HepG2 (cell line): Measurements from ENCODE around the gene PSMB9.

ENCODE experiments used
- HOXA7 ChIP-seq: sonication (generic); formaldehyde crosslinking; IDR thresholded peaks from 2 replicates; pipeline ENCODE4 v1.8.1; 2022; ENCODE audit warnings: mild to moderate bottlenecking, missing genetic modification reagents, moderate library complexity
- MYC ChIP-seq: sonication (generic); formaldehyde crosslinking; IDR thresholded peaks from 2 replicates; pipeline ENCODE4 v1.9.0; 2021; ENCODE audit warnings: missing genetic modification reagents, borderline replicate concordance
- MZF1 ChIP-seq: sonication (generic); formaldehyde crosslinking; IDR thresholded peaks from 2 replicates; pipeline ENCODE4 v1.8.1; 2023; ENCODE audit warnings: mild to moderate bottlenecking, missing genetic modification reagents, borderline replicate concordance
- POLR2A ChIP-seq, 2 experiments: IDR thresholded peaks; 2 replicates each; pipeline ENCODE4 v1.6.1; 2011; ENCODE audit warnings: low read depth in 2 of 2, low read length in 2 of 2, mild to moderate bottlenecking in 1 of 2, moderate library complexity in 1 of 2; ENCODE audit not compliant: insufficient read depth in 1 of 2
- POLR2AphosphoS5 ChIP-seq: IDR thresholded peaks from 2 replicates; pipeline ENCODE4 v1.6.1; 2012; ENCODE audit warnings: low read depth, low read length
- TOE1 ChIP-seq: sonication (generic); formaldehyde crosslinking; IDR thresholded peaks from 2 replicates; pipeline ENCODE4 v1.4.0; 2020; ENCODE audit warnings: mild to moderate bottlenecking, missing genetic modification reagents
- ZNF768 ChIP-seq: sonication (generic); formaldehyde crosslinking; IDR thresholded peaks from 2 replicates; pipeline ENCODE4 v1.4.0; 2020; ENCODE audit warnings: missing genetic modification reagents
- TF ChIP-seq, protein P1 (sequence below): sonication (generic); formaldehyde crosslinking; IDR thresholded peaks from 2 replicates; pipeline ENCODE4 v1.4.0; 2020; ENCODE audit warnings: missing genetic modification reagents

- TF ChIP-seq POLR2AphosphoS5 (no peak), MYC (no peak), POLR2A (IDR thresholded peaks at IDR 0.05; ENCODE audit: insufficient read depth in 1 of 2, low read depth in 2 of 2, low read length in 2 of 2) (no peak), TOE1 (CRISPR knock-in tag) (no peak), MZF1 (CRISPR knock-in tag) (no peak), HOXA7 (CRISPR knock-in tag) (no peak), ZNF768 (no peak)
- TF ChIP-seq, protein P1, sequence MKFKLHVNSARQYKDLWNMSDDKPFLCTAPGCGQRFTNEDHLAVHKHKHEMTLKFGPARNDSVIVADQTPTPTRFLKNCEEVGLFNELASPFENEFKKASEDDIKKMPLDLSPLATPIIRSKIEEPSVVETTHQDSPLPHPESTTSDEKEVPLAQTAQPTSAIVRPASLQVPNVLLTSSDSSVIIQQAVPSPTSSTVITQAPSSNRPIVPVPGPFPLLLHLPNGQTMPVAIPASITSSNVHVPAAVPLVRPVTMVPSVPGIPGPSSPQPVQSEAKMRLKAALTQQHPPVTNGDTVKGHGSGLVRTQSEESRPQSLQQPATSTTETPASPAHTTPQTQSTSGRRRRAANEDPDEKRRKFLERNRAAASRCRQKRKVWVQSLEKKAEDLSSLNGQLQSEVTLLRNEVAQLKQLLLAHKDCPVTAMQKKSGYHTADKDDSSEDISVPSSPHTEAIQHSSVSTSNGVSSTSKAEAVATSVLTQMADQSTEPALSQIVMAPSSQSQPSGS (CRISPR knock-in tag): no peak
These were observed 8.7 kb downstream of the PSMB9 start for GRCh38 chr6:32862725-32863124.
